Measurements from ENCODE around the gene SYDE1.

GRCh38 chr19:15118789-15119494 lies 11.7 kb downstream of the SYDE1 start:
- TF ChIP-seq, protein P1, sequence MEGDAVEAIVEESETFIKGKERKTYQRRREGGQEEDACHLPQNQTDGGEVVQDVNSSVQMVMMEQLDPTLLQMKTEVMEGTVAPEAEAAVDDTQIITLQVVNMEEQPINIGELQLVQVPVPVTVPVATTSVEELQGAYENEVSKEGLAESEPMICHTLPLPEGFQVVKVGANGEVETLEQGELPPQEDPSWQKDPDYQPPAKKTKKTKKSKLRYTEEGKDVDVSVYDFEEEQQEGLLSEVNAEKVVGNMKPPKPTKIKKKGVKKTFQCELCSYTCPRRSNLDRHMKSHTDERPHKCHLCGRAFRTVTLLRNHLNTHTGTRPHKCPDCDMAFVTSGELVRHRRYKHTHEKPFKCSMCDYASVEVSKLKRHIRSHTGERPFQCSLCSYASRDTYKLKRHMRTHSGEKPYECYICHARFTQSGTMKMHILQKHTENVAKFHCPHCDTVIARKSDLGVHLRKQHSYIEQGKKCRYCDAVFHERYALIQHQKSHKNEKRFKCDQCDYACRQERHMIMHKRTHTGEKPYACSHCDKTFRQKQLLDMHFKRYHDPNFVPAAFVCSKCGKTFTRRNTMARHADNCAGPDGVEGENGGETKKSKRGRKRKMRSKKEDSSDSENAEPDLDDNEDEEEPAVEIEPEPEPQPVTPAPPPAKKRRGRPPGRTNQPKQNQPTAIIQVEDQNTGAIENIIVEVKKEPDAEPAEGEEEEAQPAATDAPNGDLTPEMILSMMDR (IDR thresholded peaks at IDR 0.05) = no peak
- TF ChIP-seq, protein P2, sequence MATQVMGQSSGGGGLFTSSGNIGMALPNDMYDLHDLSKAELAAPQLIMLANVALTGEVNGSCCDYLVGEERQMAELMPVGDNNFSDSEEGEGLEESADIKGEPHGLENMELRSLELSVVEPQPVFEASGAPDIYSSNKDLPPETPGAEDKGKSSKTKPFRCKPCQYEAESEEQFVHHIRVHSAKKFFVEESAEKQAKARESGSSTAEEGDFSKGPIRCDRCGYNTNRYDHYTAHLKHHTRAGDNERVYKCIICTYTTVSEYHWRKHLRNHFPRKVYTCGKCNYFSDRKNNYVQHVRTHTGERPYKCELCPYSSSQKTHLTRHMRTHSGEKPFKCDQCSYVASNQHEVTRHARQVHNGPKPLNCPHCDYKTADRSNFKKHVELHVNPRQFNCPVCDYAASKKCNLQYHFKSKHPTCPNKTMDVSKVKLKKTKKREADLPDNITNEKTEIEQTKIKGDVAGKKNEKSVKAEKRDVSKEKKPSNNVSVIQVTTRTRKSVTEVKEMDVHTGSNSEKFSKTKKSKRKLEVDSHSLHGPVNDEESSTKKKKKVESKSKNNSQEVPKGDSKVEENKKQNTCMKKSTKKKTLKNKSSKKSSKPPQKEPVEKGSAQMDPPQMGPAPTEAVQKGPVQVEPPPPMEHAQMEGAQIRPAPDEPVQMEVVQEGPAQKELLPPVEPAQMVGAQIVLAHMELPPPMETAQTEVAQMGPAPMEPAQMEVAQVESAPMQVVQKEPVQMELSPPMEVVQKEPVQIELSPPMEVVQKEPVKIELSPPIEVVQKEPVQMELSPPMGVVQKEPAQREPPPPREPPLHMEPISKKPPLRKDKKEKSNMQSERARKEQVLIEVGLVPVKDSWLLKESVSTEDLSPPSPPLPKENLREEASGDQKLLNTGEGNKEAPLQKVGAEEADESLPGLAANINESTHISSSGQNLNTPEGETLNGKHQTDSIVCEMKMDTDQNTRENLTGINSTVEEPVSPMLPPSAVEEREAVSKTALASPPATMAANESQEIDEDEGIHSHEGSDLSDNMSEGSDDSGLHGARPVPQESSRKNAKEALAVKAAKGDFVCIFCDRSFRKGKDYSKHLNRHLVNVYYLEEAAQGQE (IDR thresholded peaks at IDR 0.05; ENCODE audit: insufficient read depth in 1 of 2, low read depth in 2 of 2, low read length in 1 of 2) = no peak
- TF ChIP-seq POLR2AphosphoS5 (IDR thresholded peaks at IDR 0.05; ENCODE audit: low read depth, low read length) = no peak
- no peak for TF ChIP-seq TCF7L2 (IDR thresholded peaks at IDR 0.05; ENCODE audit: low read depth, low read length)
